HG03108 (cell line): ENCODE results near the gene SGO2.

Source experiments
- ATAC-seq: cut with Tn5 transposase; IDR thresholded peaks from one replicate; pipeline ENCODE4 v1.9.1; 2021; ENCODE audit warnings: moderate library complexity; ENCODE audit not compliant: unreplicated experiment

The SGO2 gene

GRCh38 chr2:200525882-200526651, at the start of gene SGO2:
TSS of gene SGO2 (plus strand) at chr2:200526207. CDS start at chr2:200532976, 6,769 bp downstream.
- peak; percentile 100 for ATAC-seq

DNA sequence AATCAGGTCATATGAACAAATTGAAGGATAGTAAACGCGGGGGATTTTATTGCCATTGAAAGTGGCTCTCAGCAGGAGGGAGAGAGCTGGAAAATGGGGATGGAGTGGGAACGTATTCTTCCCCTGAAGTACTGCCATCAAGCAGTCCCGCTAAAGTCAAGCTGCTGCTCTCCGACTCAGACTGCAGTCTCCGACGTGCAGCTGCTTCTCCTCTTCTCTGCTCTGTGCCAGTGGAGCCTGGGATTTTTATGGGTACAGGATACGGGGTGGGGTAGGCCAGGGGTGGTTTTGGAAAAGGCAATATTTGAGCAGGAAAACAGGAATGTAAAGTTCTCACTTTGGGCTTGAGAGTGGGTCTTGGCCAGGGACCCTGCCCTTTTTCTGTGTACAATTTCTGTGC, 49.2 kb upstream of the SGO2 start:
- no peak for ATAC-seq

- ATAC-seq: no peak
These were observed 48.3 kb upstream of the SGO2 start for GRCh38 chr2:200477667-200478131.

DNA sequence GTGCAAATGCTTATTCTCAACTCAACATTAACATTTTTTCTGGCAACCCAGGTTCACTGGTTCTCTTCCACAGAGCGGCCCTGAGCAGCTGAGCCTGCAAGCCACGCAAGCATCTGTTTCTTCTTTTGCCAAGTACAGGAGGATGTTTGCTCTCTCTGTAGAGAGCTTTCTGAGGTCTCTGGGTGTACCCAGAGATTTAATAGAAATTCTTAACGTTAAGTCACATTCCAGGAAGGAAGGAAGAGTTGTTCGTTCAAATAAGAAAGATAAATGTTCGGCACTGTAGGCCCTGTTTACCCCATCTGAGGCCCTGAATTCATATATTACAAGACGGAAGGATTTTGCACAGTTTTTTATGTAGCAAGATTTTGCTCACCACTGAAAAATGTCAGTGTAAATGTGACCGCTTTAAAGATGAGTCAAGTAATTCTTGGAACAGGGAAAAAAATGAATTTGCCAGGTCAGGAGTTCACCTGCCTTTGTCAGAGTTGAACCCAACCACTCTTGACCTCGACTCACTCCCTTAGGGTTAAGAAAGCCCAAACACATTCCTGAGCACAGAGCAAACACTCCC, 46.2 kb upstream of the SGO2 start:
- no peak for ATAC-seq

- peak; percentile 65 for ATAC-seq
These were observed 43.8 kb upstream of the SGO2 start for GRCh38 chr2:200482194-200482593.

DNA sequence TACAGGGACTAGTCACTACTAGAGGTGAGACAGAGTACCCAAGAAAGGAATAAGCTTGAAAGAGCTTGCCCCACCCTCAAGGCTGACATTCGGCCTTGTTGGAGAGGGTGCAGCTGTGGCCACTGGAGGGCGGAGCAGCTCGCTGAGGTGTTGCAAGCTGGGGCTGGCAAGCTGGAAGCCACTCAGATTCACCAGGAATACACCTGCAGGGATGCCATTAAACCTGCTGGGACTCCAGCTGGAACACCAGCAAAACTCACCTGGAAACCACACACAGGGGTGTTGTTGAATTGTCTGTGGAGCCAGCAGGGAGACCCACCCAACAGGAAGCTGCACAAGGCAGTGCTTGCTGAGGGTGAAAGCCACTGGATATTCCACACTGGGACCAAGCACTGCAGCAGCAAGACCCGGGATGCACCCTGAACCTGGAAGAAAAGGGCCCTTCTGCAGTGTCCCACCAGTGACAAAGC, 42.2 kb upstream of the SGO2 start:
- peak; percentile 50 for ATAC-seq

GRCh38 chr2:200484934-200485333, 41.1 kb upstream of the SGO2 start:
- no peak for ATAC-seq

GRCh38 chr2:200486529-200486928, 39.5 kb upstream of the SGO2 start:
- ATAC-seq: no peak

DNA sequence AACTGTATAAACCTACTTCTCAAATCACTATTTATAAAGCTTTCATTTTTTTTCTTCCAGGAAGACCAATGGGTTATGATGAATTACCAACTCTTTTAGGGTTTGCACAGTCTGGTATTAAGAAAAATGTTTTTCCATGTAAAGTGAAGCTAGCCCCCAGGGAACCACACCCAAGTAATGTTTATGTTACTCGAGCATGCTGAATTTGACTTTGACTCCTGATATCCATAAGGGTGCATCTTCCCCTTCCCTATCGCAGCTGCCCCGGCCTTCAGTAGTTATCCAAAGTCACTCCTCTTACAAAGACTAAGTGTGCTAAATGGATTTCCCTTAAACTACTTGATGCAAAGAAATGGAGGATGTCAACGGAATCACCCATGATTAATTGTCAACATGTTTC, 37.8 kb upstream of the SGO2 start:
- ATAC-seq: no peak

DNA sequence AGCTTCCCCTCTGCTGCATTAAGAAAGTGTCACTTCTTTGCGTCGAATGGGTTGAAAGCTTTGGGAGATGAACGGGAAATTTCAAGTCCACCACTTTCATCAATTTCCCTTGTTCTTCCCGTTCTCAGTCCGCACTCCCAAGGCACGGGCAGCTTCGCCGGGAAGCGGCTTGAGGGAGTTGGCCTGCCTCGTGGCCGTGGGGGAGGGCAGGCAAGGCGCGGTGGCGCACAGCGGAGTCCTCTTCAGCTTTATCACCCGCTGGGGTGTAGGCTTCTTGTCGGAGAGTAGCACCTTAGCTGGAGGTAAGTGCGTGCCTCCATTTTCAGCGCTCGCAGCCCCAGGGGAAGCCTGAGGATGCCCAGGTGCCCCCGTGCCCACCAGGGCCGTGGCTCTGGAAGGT, 36.0 kb upstream of the SGO2 start:
- no peak for ATAC-seq

DNA sequence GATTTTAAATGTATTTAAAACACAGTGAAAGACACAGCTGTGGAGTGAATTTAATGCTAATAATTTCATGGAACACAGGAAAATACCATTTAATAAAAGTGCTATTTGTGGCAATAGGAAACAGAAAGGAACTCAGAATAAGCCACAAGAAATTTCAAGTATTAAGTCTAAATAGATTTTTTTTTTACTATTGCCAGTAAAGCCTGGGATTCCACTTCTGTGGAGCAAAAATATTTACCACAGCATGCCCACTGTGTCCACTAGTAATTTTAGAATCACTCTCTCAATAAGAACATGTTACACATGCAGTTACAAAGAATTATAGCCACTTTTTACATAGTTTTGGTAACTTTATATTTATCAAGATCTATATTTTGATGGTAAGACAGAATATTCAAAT, 33.4 kb upstream of the SGO2 start:
- ATAC-seq: no peak

- ATAC-seq: no peak
These were observed 32.0 kb upstream of the SGO2 start for GRCh38 chr2:200494048-200494447.

- ATAC-seq: no peak
These were observed 29.3 kb upstream of the SGO2 start for GRCh38 chr2:200496696-200497095.

DNA sequence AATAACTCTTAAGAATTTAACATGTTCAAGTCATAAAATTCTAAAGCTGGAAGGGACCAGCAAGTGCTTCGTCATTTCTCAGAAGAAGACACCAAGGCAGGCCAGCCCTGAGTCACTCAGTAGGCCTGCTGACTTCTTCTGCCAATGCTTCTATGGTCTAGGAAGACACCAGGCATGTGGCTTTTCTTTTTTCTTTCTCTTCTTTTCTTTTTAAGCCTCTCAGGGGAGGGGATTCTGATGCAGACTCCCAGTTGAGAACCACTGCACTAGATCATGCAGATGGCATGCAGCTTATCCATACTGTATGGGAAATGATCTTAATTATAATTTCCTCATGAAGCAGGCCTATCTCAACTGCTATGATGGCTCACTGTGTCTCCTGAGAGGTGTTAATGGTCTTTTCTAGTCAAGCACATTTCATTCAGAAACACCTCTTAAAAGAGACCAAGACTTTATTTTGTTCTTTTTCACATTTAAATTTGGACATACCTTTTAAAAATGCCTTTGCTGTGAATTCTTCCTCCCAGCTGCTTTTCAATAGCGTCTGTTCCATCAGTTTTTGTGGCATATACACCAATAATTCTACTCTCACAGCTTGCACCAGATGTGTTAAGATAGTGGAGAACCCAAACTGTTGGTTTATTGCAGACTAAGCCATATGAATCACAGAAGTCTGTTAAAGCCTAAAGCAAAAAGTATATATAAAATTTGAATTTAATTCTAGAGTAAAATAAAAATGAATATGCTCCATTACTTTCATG, 27.4 kb upstream of the SGO2 start:
- no peak for ATAC-seq

GRCh38 chr2:200502196-200502595, 23.8 kb upstream of the SGO2 start:
- no peak for ATAC-seq

DNA sequence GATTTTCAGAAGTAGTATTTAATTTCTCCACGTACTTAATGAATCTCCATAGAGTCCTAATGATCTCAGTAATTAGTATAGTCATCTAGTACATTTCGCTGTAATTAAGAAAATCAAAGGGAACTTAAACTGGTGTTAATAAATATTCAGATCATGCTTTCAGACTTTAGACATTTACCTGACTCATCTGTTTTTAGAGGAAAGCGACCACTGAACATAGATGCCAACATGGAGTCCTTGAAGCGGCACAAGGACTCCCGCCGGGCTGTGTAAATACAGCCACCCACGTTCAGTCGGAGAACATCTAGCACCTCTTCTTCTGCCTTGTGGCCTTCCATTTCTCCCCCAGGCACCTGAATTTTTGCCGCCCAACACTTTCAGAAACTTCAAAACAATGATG, 19.3 kb upstream of the SGO2 start:
- ATAC-seq: no peak

DNA sequence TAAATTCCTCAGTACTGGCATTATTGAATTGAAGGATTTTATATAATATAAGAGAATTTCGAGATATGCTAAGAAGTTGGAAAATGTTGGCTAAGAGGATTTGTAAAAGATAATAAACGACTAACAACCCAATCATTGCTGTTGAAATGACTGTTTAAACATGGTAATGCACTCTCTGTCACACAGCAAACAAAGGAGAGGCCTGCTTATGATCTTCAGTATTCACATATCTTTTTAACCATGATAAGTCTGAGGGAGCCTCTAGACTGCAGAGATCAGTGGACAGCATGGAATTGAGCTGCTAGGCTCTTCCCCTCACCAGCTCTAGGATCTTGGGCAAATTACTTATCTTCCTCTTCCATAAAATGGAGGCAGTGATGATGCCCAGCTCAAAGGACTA, 18.8 kb upstream of the SGO2 start:
- no peak for ATAC-seq

DNA sequence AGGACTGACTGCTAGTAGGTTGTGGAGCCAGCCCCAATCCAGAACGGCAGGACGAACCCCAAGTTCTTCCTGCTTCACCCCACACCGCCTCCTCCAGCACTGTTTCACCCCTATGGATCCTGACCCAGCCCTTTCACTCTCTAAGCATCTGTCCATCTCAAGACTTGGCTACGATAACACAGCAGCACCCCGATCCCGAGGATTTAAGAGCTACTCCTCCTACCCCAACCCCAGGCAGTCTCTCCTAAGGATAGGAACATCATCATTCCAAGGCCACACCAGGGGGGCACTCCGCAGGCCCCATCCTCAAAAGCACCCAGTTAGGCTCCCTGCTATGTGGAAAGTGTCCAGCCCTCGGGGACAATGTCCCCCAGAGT, 16.8 kb upstream of the SGO2 start:
- no peak for ATAC-seq

DNA sequence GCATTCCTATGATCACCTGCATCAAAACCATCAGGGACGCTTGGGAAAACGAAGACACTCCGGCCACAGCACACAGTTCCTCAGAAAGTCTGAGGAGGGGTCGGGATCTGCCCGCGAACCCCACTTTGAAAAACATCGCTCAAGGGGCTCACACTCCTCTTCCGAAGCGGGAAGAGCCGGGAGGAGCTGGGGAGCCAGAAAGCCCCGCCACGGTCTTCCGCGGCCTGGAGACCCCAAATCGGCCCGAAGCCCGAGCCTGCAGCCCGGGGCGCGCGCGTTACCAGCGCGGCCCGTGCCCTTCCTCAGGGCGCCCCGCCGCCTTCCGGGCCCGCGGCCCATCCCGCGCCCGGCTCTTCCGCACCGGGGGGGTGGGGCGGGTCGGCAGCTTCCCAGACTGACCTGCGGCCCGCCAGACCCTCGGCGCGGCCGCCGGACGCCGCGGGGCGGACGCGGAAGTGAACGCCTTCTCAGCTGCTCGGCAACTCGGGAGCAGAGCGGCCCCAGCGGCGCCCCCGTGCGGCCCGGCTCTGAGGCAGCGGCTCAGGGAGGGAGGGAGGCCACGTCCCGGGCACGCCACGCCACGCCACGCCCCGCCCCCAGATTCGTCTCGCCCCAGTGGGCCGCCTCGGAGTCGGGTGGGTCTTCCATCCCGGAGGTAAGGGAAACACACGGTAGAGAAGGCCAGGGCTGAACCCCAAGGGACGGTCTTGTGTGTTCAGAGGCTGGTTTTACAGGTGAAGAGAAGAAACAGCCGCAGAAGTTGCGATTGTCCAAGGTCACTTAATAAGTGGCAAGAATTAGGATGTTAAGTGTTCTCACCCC, 16.2 kb upstream of the SGO2 start, which contains the start of gene KCTD18:
Gene KCTD18 (minus strand): TSS at position 457 of the 822 bp plus-strand sequence. CDS start 3,052 bp downstream, outside the sequence.
- ATAC-seq: peak; percentile 99

- ATAC-seq: no peak
These were observed 10.9 kb upstream of the SGO2 start for GRCh38 chr2:200515155-200515554.

- no peak for ATAC-seq
These were observed 2.8 kb upstream of the SGO2 start for GRCh38 chr2:200523158-200523557.
